CD4-positive, alpha-beta T cell (primary cell): ENCODE measurements around the gene MUC20. TPM values are rescaled to one million over a fixed set of nuclear protein-coding genes. Genes with fewer than 3 reads are reported as not detected.
A peak's percentile ranks its signal among the peaks of the same experiment; 100 is the strongest.

Experiments used
- ATAC-seq: fragments of 200-7000 bp; cut with Tn5 transposase; one replicate; pipeline ENCODE4 v1.10.0; 2022; ENCODE audit warnings: mild to moderate bottlenecking; ENCODE audit not compliant: poor library complexity
- CTCF ChIA-PET: fragments of 350-600 bp; sonication (Branson Sonifier 250); formaldehyde crosslinking; loops from one replicate; lab custom pipeline; 2021; ENCODE audit warnings: antibody characterized with exemption, inconsistent platforms; lab: Charles Lee
- POLR2A ChIA-PET: fragments of 350-600 bp; sonication (Branson Sonifier 250); formaldehyde crosslinking; loops from one replicate; lab custom pipeline; 2021; ENCODE audit warnings: antibody characterized with exemption, inconsistent platforms; lab: Charles Lee
- DNase-seq, 14 experiments: peaks; one replicate each; pipeline ENCODE4 v3.0.0-alpha.2; 2013 to 2020; ENCODE audit warnings: mixed read lengths in 2 of 14
- H3K27ac ChIP-seq, 2 donors: one replicate each; pipeline versions ENCODE4 v1.5.1 to v1.7.0; 2013; ENCODE audit warnings: low read length in 2 of 2, low read depth in 1 of 2, mild to moderate bottlenecking in 1 of 2
- H3K27me3 ChIP-seq, 2 experiments: 1 replicate in 1 of 2; 2 replicates in 1 of 2; pipeline versions ENCODE4 v1.6.1 to v1.7.0; 2013; ENCODE audit warnings: low read length in 2 of 2, control low read depth in 1 of 2, mild to moderate bottlenecking in 1 of 2, moderate library complexity in 1 of 2; ENCODE audit not compliant: insufficient read depth in 2 of 2, control insufficient read depth in 1 of 2
- H3K36me3 ChIP-seq: one replicate; pipeline ENCODE4 v1.6.1; 2013; ENCODE audit warnings: low read length, control low read depth; ENCODE audit not compliant: insufficient read depth
- H3K4me1 ChIP-seq: one replicate; pipeline ENCODE4 v1.6.1; 2013; ENCODE audit warnings: low read length, control low read depth; ENCODE audit not compliant: insufficient read depth
- H3K4me3 ChIP-seq: one replicate; pipeline ENCODE4 v1.5.1; 2013; ENCODE audit warnings: mild to moderate bottlenecking, low read length, moderate library complexity
- H3K9me3 ChIP-seq, 2 experiments: 1 replicate in 1 of 2; 2 replicates in 1 of 2; pipeline versions ENCODE4 v1.6.1 to v1.7.0; 2013; ENCODE audit warnings: low read length in 2 of 2, mild to moderate bottlenecking in 2 of 2, control low read depth in 1 of 2, moderate library complexity in 1 of 2; ENCODE audit not compliant: control insufficient read depth in 1 of 2, insufficient read depth in 1 of 2
- H3K27ac Mint-ChIP-seq: one replicate; pipeline ENCODE4 v1.8.0; 2020; ENCODE audit warnings: mixed read lengths
- H3K27me3 Mint-ChIP-seq: one replicate; pipeline ENCODE4 v1.8.0; 2021; ENCODE audit warnings: mixed read lengths
- H3K36me3 Mint-ChIP-seq: one replicate; pipeline ENCODE4 v1.8.0; 2021; ENCODE audit warnings: low read depth, mixed read lengths
- H3K4me1 Mint-ChIP-seq: one replicate; pipeline ENCODE4 v1.8.0; 2021; ENCODE audit warnings: low read depth, mixed read lengths
- H3K4me3 Mint-ChIP-seq: one replicate; pipeline ENCODE4 v1.8.0; 2020; ENCODE audit warnings: mild to moderate bottlenecking, mixed read lengths
- H3K9me3 Mint-ChIP-seq: one replicate; pipeline ENCODE4 v1.8.0; 2020; ENCODE audit warnings: mixed read lengths
- CTCF ChIP-seq: fragments of 200-600 bp; IDR thresholded peaks from one replicate; pipeline ENCODE4 v1.8.0; 2022; ENCODE audit warnings: antibody characterized with exemption, mild to moderate bottlenecking
- intact Hi-C, 2 experiments: fragments of 100-400 bp; cut with DNase I in 1 of 2; cut with micrococcal nuclease in 1 of 2; formaldehyde crosslinking; loops; one replicate each; pipeline versions ENCODE4 v1.15.1 to v1.9.0; 2023 to 2025; cut with DNase I, micrococcal nuclease
- total RNA-seq, 174 experiments: library from RNA in 2 of 174; stranded (reverse) in 2 of 174; gene quantifications; one replicate each; pipeline ENCODE4 v1.2.3 and lab custom pipeline; 2021 to 2026

The MUC20 gene
- total RNA-seq, 2 experiments from 2014 or later, result 3.9 to 4.1 TPM

- no peak for TF ChIP-seq CTCF
- Mint-ChIP-seq H3K27me3 (no peaks in the 10 kb centered on the region), H3K4me1 (no peaks in the 10 kb centered on the region), H3K4me3 (no peak overlapping the region), H3K27ac (no peak overlapping the region), H3K36me3 (peaks cover 13% of the 10 kb centered on the region), H3K9me3 (no peaks in the 10 kb centered on the region)
- ATAC-seq (no peak), DNase-seq (peak in 1 of 14 experiments; percentile 31)
- H3K36me3 ChIP-seq, result peaks cover 12% of the 10 kb centered on the region
- H3K27me3 ChIP-seq, result no peaks in the 10 kb centered on the region
- ChIA-PET CTCF (no interaction called here), POLR2A (no interaction called here)
- no peak overlapping the region for H3K4me3 ChIP-seq
- H3K4me1 ChIP-seq, result no peaks in the 10 kb centered on the region
- no peaks in the 10 kb centered on the region for H3K9me3 ChIP-seq
- no peak overlapping the region for H3K27ac ChIP-seq
- intact Hi-C loops, result no loop called here
Observed at GRCh38 chr3:195704433-195704999, 16.3 kb upstream of the MUC20 start.

- H3K27ac Mint-ChIP-seq, result no peak overlapping the region
- ATAC-seq (no peak), DNase-seq (peak in 1 of 14 experiments; percentile 32)
- TF ChIP-seq CTCF, result no peak
- POLR2A ChIA-PET, result interaction anchor here (0.8 kb wide), 1 partner anchor 8 kb away, joined by 4 read pairs; no protein-coding TSS in a partner anchor
- no peaks in the 10 kb centered on the region for H3K27me3 Mint-ChIP-seq
- no peak overlapping the region for H3K27ac ChIP-seq
- no peak overlapping the region for H3K4me3 ChIP-seq
- H3K4me1 ChIP-seq, result no peaks in the 10 kb centered on the region
- H3K4me3 Mint-ChIP-seq, result no peak overlapping the region
- peaks cover 21% of the 10 kb centered on the region for H3K36me3 Mint-ChIP-seq
- H3K4me1 Mint-ChIP-seq, result no peaks in the 10 kb centered on the region
- no peaks in the 10 kb centered on the region for H3K9me3 ChIP-seq
- intact Hi-C loops, result no loop called here
- CTCF ChIA-PET, result no interaction called here
- H3K27me3 ChIP-seq, result no peaks in the 10 kb centered on the region
- peaks cover 10% of the 10 kb centered on the region for H3K36me3 ChIP-seq
- H3K9me3 Mint-ChIP-seq, result no peaks in the 10 kb centered on the region
Observed at GRCh38 chr3:195705081-195705991, 15.4 kb upstream of the MUC20 start.

- H3K27ac Mint-ChIP-seq, result no peak overlapping the region
- no peaks in the 10 kb centered on the region for H3K27me3 Mint-ChIP-seq
- H3K9me3 ChIP-seq, result no peaks in the 10 kb centered on the region
- TF ChIP-seq CTCF, result no peak
- H3K36me3 Mint-ChIP-seq, result peaks cover 40% of the 10 kb centered on the region
- no peaks in the 10 kb centered on the region for H3K27me3 ChIP-seq
- H3K4me1 Mint-ChIP-seq, result no peaks in the 10 kb centered on the region
- intact Hi-C loops, result no loop called here
- no peak for ATAC-seq
- ChIA-PET CTCF (interaction anchor here (0.9 kb wide), 1 partner anchor 143 kb away, joined by 3 read pairs; no protein-coding TSS in a partner anchor), POLR2A (no interaction called here)
- DNase-seq, result no peak
- H3K4me3 ChIP-seq, result no peak overlapping the region
- no peaks in the 10 kb centered on the region for H3K9me3 Mint-ChIP-seq
- no peak overlapping the region for H3K4me3 Mint-ChIP-seq
- no peaks in the 10 kb centered on the region for H3K4me1 ChIP-seq
- no peak overlapping the region for H3K27ac ChIP-seq
- peaks cover 19% of the 10 kb centered on the region for H3K36me3 ChIP-seq
Observed at GRCh38 chr3:195708061-195708460, 12.7 kb upstream of the MUC20 start.
